Coronary artery (tissue), 2 donors: ENCODE results near the gene TSBP1.

Source experiments
- DNase-seq: peaks from one replicate; pipeline ENCODE4 v3.0.0-alpha.2; 2017; ENCODE audit warnings: low spot score
- H3K27ac ChIP-seq, 2 donors: fragments of 200-600 bp; sonication (generic); one replicate each; pipeline ENCODE4 v1.5.1; 2016 to 2019
- H3K4me3 ChIP-seq: fragments of 200-600 bp; sonication (generic); 2 replicates; pipeline ENCODE4 v1.5.1; 2016; ENCODE audit warnings: mild to moderate bottlenecking, moderate library complexity
- CTCF ChIP-seq: fragments of 200-600 bp; sonication (generic); IDR thresholded peaks from one replicate; pipeline ENCODE4 v1.5.1; 2019; ENCODE audit warnings: antibody characterized with exemption

The TSBP1 gene

GRCh38 chr6:32393665-32394420, 22.1 kb upstream of the TSBP1 start:
- H3K27ac ChIP-seq: peak overlapping the region in 1 of 2 donors; percentile 26
- no peak for TF ChIP-seq CTCF
- no peak for DNase-seq

GRCh38 chr6:32391505-32391904, 19.8 kb upstream of the TSBP1 start:
- DNase-seq: no peak

More at GRCh38 chr6:32393665-32394420, 22.1 kb upstream of the TSBP1 start:
- H3K4me3 ChIP-seq: no peak overlapping the region

GRCh38 chr6:32387589-32388340, 16.1 kb upstream of the TSBP1 start:
- H3K27ac ChIP-seq: no peak overlapping the region
- TF ChIP-seq CTCF: no peak
- H3K4me3 ChIP-seq: no peak overlapping the region
- no peak for DNase-seq

More at GRCh38 chr6:32391505-32391904, 19.8 kb upstream of the TSBP1 start:
- Histone ChIP-seq H3K27ac (no peak overlapping the region), H3K4me3 (no peak overlapping the region)
- TF ChIP-seq CTCF: no peak

- Histone ChIP-seq H3K27ac (no peak overlapping the region), H3K4me3 (no peak overlapping the region)
- no peak for DNase-seq
- TF ChIP-seq CTCF: no peak
Observed at GRCh38 chr6:32386040-32386439, 14.3 kb upstream of the TSBP1 start.

- no peak for TF ChIP-seq CTCF
- H3K4me3 ChIP-seq: no peak overlapping the region
- no peak overlapping the region for H3K27ac ChIP-seq
- no peak for DNase-seq
Observed at GRCh38 chr6:32382757-32383420, 11.2 kb upstream of the TSBP1 start.

- TF ChIP-seq CTCF: no peak
- no peak overlapping the region for H3K27ac ChIP-seq
- DNase-seq: no peak
- no peak overlapping the region for H3K4me3 ChIP-seq
Observed at GRCh38 chr6:32379545-32379944, 7.8 kb upstream of the TSBP1 start.
